Gastroesophageal sphincter (tissue), 4 donors: ENCODE measurements around the gene TRIOBP. TPM values are rescaled to one million over a fixed set of nuclear protein-coding genes. Genes with fewer than 3 reads are reported as not detected.
A peak's percentile ranks its signal among the peaks of the same experiment; 100 is the strongest.

Source experiments
- ATAC-seq: fragments of 150-250 bp; one replicate; pipeline ENCODE4 v1.9.1; 2016; ENCODE audit warnings: mild to moderate bottlenecking, moderate library complexity
- H3K27ac ChIP-seq, 4 donors: fragments of 200-600 bp; sonication (generic) in 3 of 4; 1 replicate in 3 of 4; 2 replicates in 1 of 4; pipeline ENCODE4 v1.5.1; 2016 to 2019
- H3K27me3 ChIP-seq: fragments of 200-600 bp; sonication (generic); one replicate; pipeline ENCODE4 v1.5.1; 2019
- H3K36me3 ChIP-seq, 2 donors: fragments of 200-600 bp; sonication (generic); one replicate each; pipeline ENCODE4 v1.5.1; 2019; ENCODE audit warnings: control low read depth in 1 of 2
- H3K4me1 ChIP-seq, 3 donors: fragments of 200-600 bp; sonication (generic); 1 replicate in 2 of 3; 2 replicates in 1 of 3; pipeline ENCODE4 v1.5.1; 2016 to 2019; ENCODE audit warnings: control low read depth in 2 of 3
- H3K4me3 ChIP-seq, 2 donors: fragments of 200-600 bp; sonication (generic); one replicate each; pipeline ENCODE4 v1.5.1; 2019; ENCODE audit warnings: mild to moderate bottlenecking in 1 of 2, moderate library complexity in 1 of 2
- H3K9me3 ChIP-seq, 3 donors: fragments of 200-600 bp; sonication (generic); one replicate each; pipeline ENCODE4 v1.5.1; 2017 to 2019; ENCODE audit warnings: control low read depth in 2 of 3
- CTCF ChIP-seq, 4 experiments: fragments of 200-600 bp in 2 of 4; fragments of 450-650 bp in 2 of 4; sonication (generic) in 1 of 4; IDR thresholded peaks; one replicate each; pipeline ENCODE4 v1.5.1; 2017 to 2019; ENCODE audit warnings: antibody characterized with exemption in 4 of 4, mild to moderate bottlenecking in 2 of 4, moderate library complexity in 2 of 4
- EP300 ChIP-seq: sonication (generic); formaldehyde crosslinking; IDR thresholded peaks from one replicate; pipeline ENCODE4 v1.6.1; 2017; ENCODE audit warnings: antibody characterized with exemption, mild to moderate bottlenecking
- POLR2A ChIP-seq, 2 donors: fragments of 450-650 bp; IDR thresholded peaks; one replicate each; pipeline ENCODE4 v1.6.1; 2017; ENCODE audit warnings: antibody characterized with exemption in 2 of 2, mild to moderate bottlenecking in 2 of 2, moderate library complexity in 1 of 2
- POLR2AphosphoS5 ChIP-seq: sonication (generic); formaldehyde crosslinking; IDR thresholded peaks from one replicate; pipeline ENCODE4 v1.6.1; 2017; ENCODE audit warnings: antibody characterized with exemption
- WGBS, 2 donors: methylation state at CpG; one replicate each; pipeline ENCODE4 v1.1.5; 2018; ENCODE audit warnings: low coverage in 1 of 2; 5-methylcytosine and 5-hydroxymethylcytosine counted together
- total RNA-seq, 4 donors: library from RNA; depleted of rRNA; stranded (reverse); fragments of >200 nt; gene quantifications; one replicate each; pipeline ENCODE4 v1.1.0, GENCODE V29; 2016

Gene TRIOBP
- total RNA-seq, 4 donors from 2014 or later = 128 to 234 (median 137) TPM

DNA sequence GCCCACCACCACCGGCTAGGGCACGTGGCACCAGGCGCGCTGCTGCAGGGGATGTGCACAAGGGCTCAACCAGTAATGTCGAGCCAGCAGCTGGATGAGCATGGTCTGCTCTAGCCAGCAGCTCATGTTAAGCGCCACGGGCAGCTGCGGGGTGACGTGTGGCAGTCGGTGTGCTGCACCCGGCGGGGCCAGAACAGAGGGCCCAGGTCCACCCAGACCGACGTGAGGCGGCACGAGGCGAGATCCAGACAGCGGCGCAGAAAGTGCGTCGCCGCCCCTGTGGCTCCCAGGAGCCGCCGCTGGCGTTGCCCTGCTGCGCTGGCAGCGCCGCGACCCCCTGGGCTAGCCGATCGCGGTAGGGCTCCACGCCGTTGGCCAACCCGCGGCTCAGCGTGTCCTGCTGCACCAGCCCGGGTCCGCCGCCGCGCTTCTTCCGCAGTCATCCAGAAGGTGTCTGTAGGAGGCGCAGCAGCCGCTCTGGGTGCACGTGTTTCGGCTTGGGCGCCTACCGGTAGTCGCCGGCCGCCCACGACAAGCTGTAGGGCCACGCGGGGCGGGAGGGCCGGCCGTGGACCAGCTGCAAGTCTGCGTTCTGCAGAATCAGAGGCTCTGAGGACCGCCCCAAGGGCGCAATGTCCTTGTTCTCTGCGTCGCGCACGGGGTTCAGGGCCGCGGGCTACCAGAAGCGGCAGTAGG lies 121.7 kb downstream of the TRIOBP start:
- peak; percentile 53 for ATAC-seq
- Histone ChIP-seq H3K36me3 (peaks cover 0 to 32% of the 10 kb centered on the region in 2 donors), H3K9me3 (no peaks in the 10 kb centered on the region), H3K27ac (peak overlapping the region in 1 of 4 donors; percentile 71), H3K4me1 (peaks cover 0 to 23% (median 15%) of the 10 kb centered on the region in 3 donors), H3K27me3 (peaks cover 54% of the 10 kb centered on the region), H3K4me3 (peak overlapping the region; percentile 5 to 47)
- TF ChIP-seq POLR2A (IDR thresholded peaks at IDR 0.05) (no peak), CTCF (IDR thresholded peaks at IDR 0.05) (peak in 3 of 4 experiments; percentile 24 to 55 (median 53))
- WGBS, 2 donors = 20% methylated on average over 3 of the region's 68 CpGs; no CpG with 5 or more reads in 1 of the 2 donors

DNA sequence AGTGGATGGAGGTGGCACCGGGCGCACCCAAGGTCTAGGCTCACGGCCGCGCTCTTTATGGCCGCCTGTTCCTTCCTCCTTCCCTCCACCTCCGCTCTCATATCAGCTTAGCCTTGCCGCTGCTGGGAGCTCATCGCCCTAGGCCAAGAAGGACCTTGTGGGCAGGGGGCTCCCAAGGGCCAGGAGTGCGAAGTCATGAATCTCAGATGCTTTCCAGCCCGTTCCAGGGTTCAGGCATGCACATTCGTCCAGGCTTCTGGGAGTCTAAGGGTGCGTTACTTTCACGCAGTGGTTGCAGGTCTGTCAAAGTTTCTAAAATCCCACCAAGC lies 122.2 kb downstream of the TRIOBP start:
- H3K27ac ChIP-seq = no peak overlapping the region
- 45 to 50% methylated on average over 2 to 3 of the region's 14 CpGs for WGBS, 2 donors
- no peak for ATAC-seq
- TF ChIP-seq POLR2AphosphoS5 = no peak
- no peak for TF ChIP-seq EP300
- no peak for TF ChIP-seq POLR2A (IDR thresholded peaks at IDR 0.05)
- no peak for TF ChIP-seq CTCF (IDR thresholded peaks at IDR 0.05)
- H3K9me3 ChIP-seq = no peaks in the 10 kb centered on the region
- peaks cover 0 to 23% (median 15%) of the 10 kb centered on the region in 3 donors for H3K4me1 ChIP-seq
- H3K27me3 ChIP-seq = peaks cover 58% of the 10 kb centered on the region
- H3K36me3 ChIP-seq = peaks cover 0 to 27% of the 10 kb centered on the region in 2 donors
- H3K4me3 ChIP-seq = peak overlapping the region in 1 of 2 donors; percentile 47

DNA sequence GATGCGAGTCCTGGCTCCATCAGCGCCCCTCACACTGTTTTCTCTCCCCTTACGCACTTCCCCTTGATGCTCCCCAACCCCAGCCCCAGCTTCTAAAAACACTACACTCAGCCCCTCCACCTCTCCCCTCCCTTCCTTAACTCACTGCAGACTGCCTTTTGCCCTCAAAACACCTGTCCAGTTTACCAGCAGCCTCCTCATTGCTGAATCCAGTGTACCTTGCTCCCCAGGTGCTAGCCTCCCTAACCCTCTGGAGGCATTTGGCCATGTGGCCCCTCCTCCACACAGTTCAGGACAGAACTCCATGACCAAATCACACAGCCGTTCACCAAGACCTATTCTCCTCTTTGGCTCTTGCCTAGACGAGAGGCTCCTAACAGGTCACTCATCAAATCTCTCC lies 123.5 kb downstream of the TRIOBP start:
- TF ChIP-seq POLR2AphosphoS5 (no peak), CTCF (IDR thresholded peaks at IDR 0.05) (no peak), EP300 (no peak), POLR2A (IDR thresholded peaks at IDR 0.05) (no peak)
- no peak overlapping the region for H3K27ac ChIP-seq
- no peak overlapping the region for H3K4me3 ChIP-seq
- peaks cover 0 to 14% of the 10 kb centered on the region in 2 donors for H3K36me3 ChIP-seq
- ATAC-seq = no peak
- no peaks in the 10 kb centered on the region for H3K9me3 ChIP-seq
- WGBS, 2 donors = 84 to 92% methylated on average over 3 to 5 of the region's 5 CpGs
- peaks cover 0 to 35% (median 15%) of the 10 kb centered on the region in 3 donors for H3K4me1 ChIP-seq
- peaks cover 65% of the 10 kb centered on the region for H3K27me3 ChIP-seq

DNA sequence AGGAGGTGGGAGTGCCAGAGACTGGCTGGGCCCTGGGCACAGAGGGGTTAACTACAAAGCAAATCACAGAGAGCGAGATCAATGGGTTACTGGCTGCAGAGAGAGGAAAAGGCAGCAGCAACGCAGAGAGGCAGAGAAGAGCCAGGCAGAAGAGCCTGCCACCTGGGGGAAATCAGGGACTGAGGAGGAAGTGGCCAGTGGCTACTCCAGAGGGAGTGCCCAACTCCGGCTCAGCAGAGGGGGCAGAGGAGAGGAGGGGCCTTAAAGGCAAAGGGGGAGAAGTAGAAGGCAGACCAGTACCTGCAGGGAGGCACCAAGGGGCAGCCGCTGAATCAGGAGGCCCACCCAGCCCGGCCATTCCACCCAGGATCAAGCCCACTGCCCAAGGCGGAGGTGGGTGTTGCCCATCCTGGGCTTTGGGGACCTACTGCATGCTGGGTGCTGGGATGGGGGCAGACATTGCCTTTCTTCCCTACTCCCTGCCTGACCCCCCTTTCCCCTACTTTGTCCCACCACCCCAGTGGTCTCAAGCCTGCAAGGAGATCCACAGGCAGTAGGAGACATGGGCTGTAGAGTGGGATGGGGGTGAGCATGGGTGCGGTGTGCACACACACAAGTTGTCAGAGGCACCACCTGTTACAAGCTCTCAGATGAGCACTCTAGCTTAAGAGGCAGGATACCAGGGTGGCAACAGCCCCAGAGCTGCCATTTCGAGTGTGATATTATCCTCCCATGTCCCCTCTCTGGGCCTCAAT lies 125.4 kb downstream of the TRIOBP start:
- Histone ChIP-seq H3K36me3 (no peaks in the 10 kb centered on the region), H3K4me3 (no peak overlapping the region), H3K4me1 (peaks cover 0 to 47% (median 15%) of the 10 kb centered on the region in 3 donors), H3K27me3 (peaks cover 65% of the 10 kb centered on the region), H3K9me3 (no peaks in the 10 kb centered on the region), H3K27ac (no peak overlapping the region)
- no peak for ATAC-seq
- TF ChIP-seq POLR2A (IDR thresholded peaks at IDR 0.05) = no peak
- no peak for TF ChIP-seq CTCF (IDR thresholded peaks at IDR 0.05)
- no peak for TF ChIP-seq EP300
- TF ChIP-seq POLR2AphosphoS5 = no peak
- 33 to 46% methylated on average over 5 to 7 of the region's 8 CpGs for WGBS, 2 donors
